AG04450 (cell line): Measurements from ENCODE around the gene RAB3IL1. TPM values are rescaled to one million over a fixed set of nuclear protein-coding genes. Genes with fewer than 3 reads are reported as not detected.

Experiments used
- CTCF ChIA-PET: fragments of 300-600, 350-600 bp; formaldehyde crosslinking; extraction: SDS; loops from one replicate; lab custom pipeline; 2022; ENCODE audit warnings: antibody characterized with exemption, inconsistent platforms; lab: Charles Lee
- POLR2A ChIA-PET: fragments of 350-600 bp; formaldehyde crosslinking; extraction: SDS; loops from one replicate; lab custom pipeline; 2021; ENCODE audit warnings: antibody characterized with exemption, inconsistent platforms; lab: Yijun Ruan, JAX
- DNase-seq: peaks from one replicate; pipeline ENCODE4 v3.0.0-alpha.2; 2011; ENCODE audit warnings: low read depth, low spot score
- H3K27ac ChIP-seq: one replicate; pipeline ENCODE4 v1.5.1; 2012; ENCODE audit warnings: low read depth, low read length, control low read depth
- H3K27me3 ChIP-seq: one replicate; pipeline ENCODE4 v1.6.0; 2012; ENCODE audit warnings: low read length; ENCODE audit not compliant: control insufficient read depth, insufficient read depth
- H3K4me3 ChIP-seq: 2 replicates; pipeline ENCODE4 v1.5.1; 2011; ENCODE audit warnings: mild to moderate bottlenecking, low read depth, low read length, control low read depth
- H3K9me3 ChIP-seq: 2 replicates; pipeline ENCODE4 v1.5.1; 2012; ENCODE audit warnings: low read length; ENCODE audit not compliant: control insufficient read depth, insufficient read depth
- polyA plus RNA-seq: library from polyadenylated mRNA; depleted of rRNA; stranded (reverse); fragments of >200 nt; gene quantifications from 2 replicates; pipeline ENCODE4 v1.2.3, GENCODE V29; 2011
- TF ChIP-seq, protein P1 (sequence below): IDR thresholded peaks from 2 replicates; pipeline ENCODE4 v1.5.1; 2011; ENCODE audit warnings: low read depth, low read length, control low read depth, inconsistent platforms

Gene RAB3IL1
- polyA plus RNA-seq, 1 experiment, result 2.7 TPM

- Histone ChIP-seq H3K27ac (no peak overlapping the region), H3K9me3 (no peaks in the 10 kb centered on the region), H3K27me3 (peaks cover 13% of the 10 kb centered on the region), H3K4me3 (no peak overlapping the region)
- POLR2A ChIA-PET, result no interaction called here
- DNase-seq, result no peak
- TF ChIP-seq, protein P1, sequence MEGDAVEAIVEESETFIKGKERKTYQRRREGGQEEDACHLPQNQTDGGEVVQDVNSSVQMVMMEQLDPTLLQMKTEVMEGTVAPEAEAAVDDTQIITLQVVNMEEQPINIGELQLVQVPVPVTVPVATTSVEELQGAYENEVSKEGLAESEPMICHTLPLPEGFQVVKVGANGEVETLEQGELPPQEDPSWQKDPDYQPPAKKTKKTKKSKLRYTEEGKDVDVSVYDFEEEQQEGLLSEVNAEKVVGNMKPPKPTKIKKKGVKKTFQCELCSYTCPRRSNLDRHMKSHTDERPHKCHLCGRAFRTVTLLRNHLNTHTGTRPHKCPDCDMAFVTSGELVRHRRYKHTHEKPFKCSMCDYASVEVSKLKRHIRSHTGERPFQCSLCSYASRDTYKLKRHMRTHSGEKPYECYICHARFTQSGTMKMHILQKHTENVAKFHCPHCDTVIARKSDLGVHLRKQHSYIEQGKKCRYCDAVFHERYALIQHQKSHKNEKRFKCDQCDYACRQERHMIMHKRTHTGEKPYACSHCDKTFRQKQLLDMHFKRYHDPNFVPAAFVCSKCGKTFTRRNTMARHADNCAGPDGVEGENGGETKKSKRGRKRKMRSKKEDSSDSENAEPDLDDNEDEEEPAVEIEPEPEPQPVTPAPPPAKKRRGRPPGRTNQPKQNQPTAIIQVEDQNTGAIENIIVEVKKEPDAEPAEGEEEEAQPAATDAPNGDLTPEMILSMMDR, result no peak
- CTCF ChIA-PET, result interaction anchor here (1.3 kb wide), 2 partner anchors 14 to 35 kb away, joined by 4 to 6 read pairs; no protein-coding TSS in a partner anchor
Observed at GRCh38 chr11:61912991-61913698, 4.2 kb downstream of the RAB3IL1 start.

DNA sequence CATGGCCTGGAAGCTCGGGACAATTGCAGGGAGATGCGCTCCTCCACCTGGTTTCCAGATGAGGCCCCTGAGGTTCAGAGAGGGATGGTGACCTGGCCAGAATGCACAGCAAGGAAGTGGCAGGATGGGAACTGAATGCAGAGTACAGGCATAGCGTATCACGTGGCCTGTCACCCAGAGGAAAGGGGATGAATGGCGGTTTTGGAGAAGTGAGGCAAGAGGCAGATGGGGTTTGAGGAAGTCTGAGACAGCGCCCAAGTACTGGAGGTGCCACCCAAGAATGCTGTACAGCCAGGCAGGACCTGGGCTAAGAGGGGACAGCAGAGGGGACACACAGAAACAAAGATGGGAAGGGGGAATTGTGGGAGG, 4.9 kb downstream of the RAB3IL1 start:
- Histone ChIP-seq H3K27me3 (peaks cover 9% of the 10 kb centered on the region), H3K27ac (no peak overlapping the region), H3K4me3 (no peak overlapping the region), H3K9me3 (no peaks in the 10 kb centered on the region)
- POLR2A ChIA-PET, result no interaction called here
- TF ChIP-seq, protein P1, result no peak
- CTCF ChIA-PET, result interaction anchor here (1.3 kb wide), 1 partner anchor 36 kb away, joined by 4 read pairs; no protein-coding TSS in a partner anchor
- DNase-seq, result no peak

DNA sequence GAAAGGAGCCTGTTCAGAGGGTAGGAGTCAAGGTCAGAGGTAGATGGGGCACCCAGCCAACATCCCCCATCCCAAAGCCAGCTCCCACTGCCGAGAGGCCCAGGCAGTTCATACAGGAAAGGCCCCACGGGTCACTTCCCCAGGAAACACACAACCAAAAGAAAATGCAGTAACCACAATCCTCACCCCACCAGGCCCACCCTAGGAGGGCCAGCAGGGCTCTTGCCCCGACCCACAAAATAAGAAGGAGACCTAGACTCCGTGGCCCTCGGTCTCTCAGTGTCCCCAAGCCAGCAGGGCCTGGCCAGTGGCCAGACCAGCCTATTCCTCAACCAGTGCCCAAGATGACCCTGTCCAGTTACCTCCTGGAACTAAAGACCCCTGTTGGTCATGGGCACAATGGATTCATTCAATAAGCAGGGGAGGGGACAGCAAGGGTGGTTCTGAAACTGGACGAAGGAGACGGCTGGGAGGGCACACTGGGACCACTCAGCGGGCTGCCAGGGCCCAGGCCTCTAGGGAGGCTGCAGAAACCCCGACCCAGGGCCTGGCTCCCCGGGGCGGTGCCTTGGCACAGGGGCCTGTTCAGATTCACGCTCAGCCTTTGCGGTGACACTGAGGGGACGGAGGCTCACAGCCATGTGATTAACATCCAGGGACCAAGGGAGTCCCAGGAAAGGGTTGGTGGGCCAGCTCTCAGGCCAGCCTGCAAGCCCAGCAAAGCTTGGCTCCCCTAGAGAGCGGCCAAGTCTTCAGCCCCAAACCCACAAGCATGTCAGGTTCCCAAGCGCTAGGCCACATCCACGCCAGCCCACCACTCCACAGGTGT, 5.5 kb downstream of the RAB3IL1 start:
- DNase-seq, result no peak
- H3K27me3 ChIP-seq, result peaks cover 9% of the 10 kb centered on the region
- H3K4me3 ChIP-seq, result no peak overlapping the region
- CTCF ChIA-PET, result interaction anchor here (1.3 kb wide), 1 partner anchor 36 kb away, joined by 4 read pairs; no protein-coding TSS in a partner anchor
- POLR2A ChIA-PET, result no interaction called here
- TF ChIP-seq, protein P1, result no peak
- no peak overlapping the region for H3K27ac ChIP-seq
- H3K9me3 ChIP-seq, result no peaks in the 10 kb centered on the region

DNA sequence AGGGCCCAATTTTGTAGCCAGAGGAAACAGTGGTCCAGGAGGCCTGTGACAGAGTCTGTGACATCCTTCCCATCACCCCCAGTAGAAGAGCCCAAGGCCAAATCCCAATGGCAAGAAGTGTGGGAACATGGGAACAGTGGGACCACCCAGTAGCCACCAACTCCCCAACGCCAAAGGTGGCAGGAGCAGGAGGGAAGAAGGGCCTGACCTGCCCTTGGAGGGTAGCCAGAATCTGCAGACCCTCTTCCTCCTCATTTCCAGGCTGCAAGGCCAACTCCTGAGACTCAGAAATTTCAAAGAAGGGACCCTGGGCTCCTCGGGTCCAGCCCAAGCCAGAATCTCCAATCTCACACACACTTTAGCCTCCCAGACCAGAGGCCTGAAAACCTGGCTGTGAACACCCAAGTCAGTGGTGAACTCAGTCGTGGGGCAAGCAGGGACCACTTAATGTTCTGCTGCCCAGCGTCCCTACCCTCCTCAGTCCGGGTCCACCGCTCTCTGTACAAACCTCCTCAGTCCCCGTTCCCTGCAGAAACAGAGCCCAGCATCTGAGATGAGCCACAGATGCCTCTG, 6.2 kb downstream of the RAB3IL1 start:
- POLR2A ChIA-PET, result no interaction called here
- H3K27ac ChIP-seq, result no peak overlapping the region
- CTCF ChIA-PET, result interaction anchor here (1.4 to 4.4 kb wide), 2 partner anchors 13 to 170 kb away, joined by 3 to 61 read pairs; no protein-coding TSS in a partner anchor
- TF ChIP-seq, protein P1, result no peak
- H3K9me3 ChIP-seq, result no peaks in the 10 kb centered on the region
- peaks cover 3% of the 10 kb centered on the region for H3K27me3 ChIP-seq
- no peak overlapping the region for H3K4me3 ChIP-seq
- DNase-seq, result no peak
